Right ventricle myocardium inferior (tissue), 1 donor: ENCODE data around the gene GPX2. TPM values are rescaled to one million over a fixed set of nuclear protein-coding genes. Genes with fewer than 3 reads are reported as not detected.

Experiments
- ATAC-seq: fragments of 200-7000 bp; cut with Tn5 transposase; one replicate; pipeline ENCODE4 v1.9.1; 2020; ENCODE audit warnings: mild to moderate bottlenecking, moderate library complexity
- DNase-seq: peaks from one replicate; pipeline ENCODE4 v3.0.0; 2021; ENCODE audit errors: missing footprints
- intact Hi-C: fragments of 100-400 bp; cut with DNase I; formaldehyde crosslinking; loops from one replicate; pipeline ENCODE4 v1.11.0; 2022
- total RNA-seq: library from RNA; stranded (reverse); fragmentation: NEBNext Ultra II Directional; extraction: Animal tissue kit (Norgen Biotek cat#: 25700); gene quantifications from one replicate; pipeline ENCODE4 v1.2.1, GENCODE V29; 2021
- donor health status: DM: no; HTN: yes; CAD: no; lungs with severe emphysema.

Gene GPX2
- total RNA-seq, 1 donor from 2014 or later, result not detected

DNA sequence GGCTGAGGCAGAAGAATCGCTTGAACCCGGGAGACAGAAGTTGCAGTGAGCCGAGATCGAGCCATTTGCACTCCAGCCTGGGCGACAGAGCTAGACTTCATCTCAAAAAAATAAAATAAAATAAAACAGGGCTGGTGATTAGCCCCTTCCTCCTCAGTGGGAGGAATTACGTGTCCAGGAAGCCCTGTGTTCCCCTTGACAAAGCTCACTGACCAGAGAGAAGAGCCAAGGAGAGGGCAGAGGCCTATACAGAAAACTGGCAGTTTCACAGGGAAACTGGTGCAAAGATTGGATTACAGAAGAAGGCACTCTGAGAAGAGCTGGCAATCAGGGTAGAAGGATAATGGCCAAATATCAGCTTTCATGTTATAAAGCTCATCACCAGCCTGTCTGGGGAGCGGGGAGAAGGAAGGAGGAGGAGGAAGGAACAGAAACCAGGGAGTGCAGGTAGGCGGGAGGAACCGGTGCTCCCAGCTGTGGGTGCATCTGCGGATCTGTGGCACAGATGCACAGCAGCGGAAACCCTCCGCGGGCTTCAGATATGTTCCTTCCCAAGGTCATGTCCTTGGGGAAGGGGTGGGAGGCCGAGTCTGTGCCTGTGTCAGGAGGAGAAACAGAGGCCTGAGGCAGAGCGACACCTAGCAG lies 22.9 kb upstream of the GPX2 start:
- ATAC-seq (no peak), DNase-seq (no peak)
- intact Hi-C loops, result no loop called here

DNA sequence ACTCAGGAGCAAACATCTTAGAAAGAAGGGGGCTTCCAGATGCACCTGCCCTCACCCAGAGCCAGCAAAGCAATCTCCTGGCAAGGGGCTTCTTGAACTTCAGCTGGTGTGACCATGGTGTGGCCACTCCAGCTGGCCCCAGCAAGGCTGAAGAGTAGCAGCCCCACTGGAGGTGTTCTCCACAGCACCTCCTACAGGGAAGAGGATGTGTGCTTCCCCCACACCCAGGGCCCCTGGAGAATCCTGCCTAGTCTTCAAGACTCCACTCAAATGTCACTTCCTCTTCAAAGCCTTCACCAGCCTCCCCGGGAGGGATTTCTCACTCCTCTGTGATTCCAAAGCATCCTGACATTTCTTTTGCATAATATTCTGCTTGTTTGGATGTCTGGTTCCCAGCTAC lies 21.1 kb upstream of the GPX2 start:
- intact Hi-C loops, result no loop called here
- ATAC-seq (no peak), DNase-seq (no peak)

DNA sequence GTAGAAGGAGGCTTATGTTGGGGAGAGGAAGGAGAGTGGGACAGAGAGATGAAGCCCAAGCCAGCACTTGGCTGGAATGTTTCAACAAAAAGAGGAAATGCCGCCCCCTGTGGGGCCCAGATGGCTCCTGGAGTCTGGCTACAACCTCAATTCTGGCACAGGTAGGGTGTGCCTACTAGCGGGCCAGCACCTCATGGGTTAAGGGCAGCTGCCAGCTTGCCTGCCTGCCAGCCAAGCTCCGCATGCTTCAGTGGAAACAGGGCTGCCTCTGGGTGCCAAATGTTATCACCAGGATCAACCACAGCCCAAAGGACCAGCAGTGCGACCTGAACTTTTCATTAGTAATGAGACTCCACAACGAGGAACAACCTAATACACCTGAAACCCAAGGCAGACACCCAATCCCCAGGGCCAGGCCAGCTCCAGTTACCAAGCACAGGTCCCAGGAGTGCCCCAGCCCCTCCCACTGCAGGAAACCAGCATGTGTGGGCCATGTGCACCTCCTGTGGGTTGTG lies 18.3 kb upstream of the GPX2 start:
- DNase-seq (no peak), ATAC-seq (peak; percentile 25)
- intact Hi-C loops, result no loop called here

DNA sequence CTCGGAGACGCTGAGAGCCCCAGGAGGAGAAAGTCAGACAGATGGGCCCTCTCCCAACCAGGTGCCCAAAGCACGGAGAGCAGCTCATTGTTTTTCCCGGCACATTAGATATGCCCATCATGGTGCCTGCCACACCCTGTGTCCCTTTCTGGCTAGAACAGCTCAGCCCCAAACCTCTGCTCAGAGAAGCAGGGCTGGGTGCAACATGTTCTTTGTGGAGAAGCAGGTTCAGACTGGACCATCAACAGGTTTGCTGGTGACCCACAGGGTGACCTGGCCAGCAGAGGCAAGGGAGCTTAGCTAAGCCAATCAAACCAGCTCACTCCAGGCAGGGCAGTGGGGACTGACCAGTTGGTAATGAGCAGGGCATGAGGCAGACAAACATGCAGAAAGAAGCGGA lies 16.2 kb upstream of the GPX2 start:
- DNase-seq (no peak), ATAC-seq (no peak)
- intact Hi-C loops, result no loop called here

DNA sequence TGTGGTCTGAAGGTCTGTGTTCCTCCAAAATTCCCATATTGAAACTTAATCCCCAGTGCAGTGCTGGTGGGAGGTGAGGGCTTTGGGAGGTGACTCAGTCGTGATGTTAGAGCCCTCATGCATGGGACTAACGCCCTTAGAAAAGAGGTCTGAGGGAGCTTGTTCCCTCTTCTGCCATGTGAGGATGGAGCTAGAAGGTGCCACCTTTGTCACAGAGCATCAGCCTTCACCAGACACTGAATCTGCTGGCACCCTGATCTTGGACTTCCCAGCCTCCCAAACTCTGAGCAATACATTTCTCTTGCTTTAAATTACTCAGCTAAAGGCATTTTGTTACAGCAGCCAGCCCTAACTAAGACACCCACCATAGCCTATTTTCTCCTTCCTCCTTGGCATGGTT lies 15.7 kb upstream of the GPX2 start:
- ATAC-seq (no peak), DNase-seq (no peak)
- intact Hi-C loops, result no loop called here

DNA sequence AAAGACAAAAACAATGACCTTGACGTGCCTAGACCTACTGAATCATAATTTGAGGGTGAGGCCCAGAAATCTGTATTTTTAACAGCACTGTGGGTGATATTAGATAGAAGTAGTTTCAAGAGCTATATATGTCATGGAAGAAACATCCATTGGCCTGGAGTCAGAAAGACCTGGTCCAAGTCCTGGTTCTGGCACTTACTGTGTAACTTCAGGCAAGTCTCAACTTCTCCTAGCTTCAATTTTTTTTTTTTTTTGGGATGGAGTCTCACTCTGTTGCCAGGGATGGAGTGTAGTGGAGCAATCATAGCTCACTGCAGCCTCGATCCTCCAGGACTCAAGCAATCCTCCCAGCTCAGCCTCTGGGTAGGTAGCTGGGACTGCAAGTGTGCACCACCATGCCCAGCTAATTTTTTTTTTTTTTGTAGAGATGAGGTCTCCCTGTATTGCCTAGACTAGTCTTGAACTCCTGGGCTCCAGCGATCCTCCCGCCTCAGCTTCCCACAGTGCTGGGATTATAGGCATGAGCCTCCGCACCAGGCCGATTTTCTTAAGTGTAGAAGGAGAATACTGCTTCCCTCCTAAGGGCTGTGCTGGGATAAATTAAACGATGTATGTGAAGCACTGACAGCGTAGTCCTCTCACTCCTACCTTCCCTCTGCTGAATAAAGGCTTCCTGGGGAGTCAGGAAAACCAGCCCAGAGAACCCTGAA lies 14.3 kb upstream of the GPX2 start:
- ATAC-seq (no peak), DNase-seq (no peak)
- intact Hi-C loops, result no loop called here

DNA sequence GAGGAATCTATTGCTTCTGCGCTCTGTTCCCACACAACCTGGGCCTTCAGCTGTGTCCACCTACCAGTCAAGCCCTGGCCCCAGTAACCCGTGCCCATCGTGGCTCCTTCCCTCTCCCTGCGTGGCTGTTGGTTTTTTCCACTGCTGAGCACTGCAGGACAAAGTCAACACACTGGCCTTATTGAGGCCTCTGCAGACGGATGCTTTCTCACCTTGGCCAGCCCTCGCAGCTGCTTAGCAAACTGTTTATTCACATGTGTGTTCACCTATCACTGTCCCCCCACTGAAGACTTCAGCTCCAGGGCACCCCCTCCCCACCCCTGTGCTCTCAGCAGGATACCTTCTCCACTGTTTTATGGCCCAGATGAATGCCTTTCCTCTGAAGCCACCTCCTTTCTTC lies 12.8 kb upstream of the GPX2 start:
- ATAC-seq (no peak), DNase-seq (no peak)
- intact Hi-C loops, result no loop called here

DNA sequence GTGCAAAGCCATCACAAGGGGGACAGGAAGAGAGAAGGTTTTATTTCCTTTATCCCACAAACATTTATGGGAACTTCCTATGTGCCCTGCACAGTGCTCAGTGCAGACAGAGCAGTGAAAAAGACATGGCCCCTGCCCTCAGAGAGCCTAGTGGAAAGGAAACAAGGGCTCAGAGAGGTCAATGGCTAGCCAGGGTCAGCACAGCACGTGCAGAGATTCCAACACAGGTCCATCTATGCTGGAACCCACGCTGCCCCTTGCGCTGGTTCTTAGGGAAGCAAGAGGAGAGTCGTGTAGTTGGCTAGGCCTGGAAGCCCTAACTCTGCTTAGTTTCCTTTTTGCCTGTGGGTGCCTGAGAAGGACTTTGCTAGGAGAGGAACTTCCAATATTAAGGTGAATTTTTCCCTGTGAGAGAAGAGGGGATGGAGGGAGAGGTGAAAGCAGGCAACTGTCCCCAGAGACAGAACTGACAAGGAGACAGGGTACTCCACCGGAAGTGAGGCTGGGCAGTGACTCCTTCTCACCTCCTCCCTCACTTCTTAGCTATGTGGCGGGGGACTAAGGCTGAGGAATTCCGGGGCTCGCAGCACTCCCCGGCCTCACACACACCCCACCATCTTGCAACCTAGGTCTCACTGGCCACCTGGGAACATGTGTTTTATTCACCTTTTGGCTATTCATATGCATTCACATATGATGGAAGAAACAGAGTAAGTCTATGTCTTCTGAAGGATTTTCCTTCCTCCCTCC lies 12.1 kb upstream of the GPX2 start:
- no peak for DNase-seq
- intact Hi-C loops, result no loop called here
- no peak for ATAC-seq

DNA sequence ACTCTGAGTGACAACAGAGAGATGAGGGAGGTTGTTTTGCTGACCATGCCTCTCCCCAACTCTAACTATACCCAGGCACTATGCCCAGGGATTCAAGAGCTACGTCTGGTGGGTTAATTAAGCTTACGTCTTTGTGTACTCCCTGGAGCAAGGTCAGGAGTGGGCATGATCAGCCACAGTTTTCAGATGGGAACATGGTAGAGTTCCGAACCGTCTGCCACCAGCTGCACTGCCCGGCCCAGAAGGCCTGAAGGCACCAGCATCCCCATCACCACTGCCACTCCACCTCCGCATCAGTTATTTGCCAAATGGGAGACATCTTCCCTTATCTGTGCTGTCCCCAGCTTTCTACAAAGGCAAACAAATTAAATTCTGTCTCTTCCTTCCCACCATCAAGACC lies 11.1 kb upstream of the GPX2 start:
- intact Hi-C loops, result no loop called here
- no peak for ATAC-seq
- DNase-seq, result no peak

DNA sequence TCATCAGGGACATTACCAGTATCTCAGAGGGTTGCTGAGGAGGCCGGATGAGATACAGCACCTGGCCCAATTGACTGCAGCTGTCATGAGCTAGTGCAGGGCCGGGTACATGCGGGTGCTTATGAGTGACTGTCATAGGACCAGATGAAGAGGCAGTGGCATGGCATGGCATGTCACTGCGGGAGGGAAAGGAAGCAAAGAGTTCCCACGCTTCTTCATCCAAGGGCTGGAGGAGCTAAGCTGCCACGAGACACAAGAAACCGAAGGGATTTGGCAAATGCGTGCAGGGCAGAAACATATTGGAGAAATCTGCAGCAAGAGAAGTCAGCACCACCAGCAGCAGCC lies 10.7 kb upstream of the GPX2 start:
- ATAC-seq (no peak), DNase-seq (no peak)
- intact Hi-C loops, result no loop called here

DNA sequence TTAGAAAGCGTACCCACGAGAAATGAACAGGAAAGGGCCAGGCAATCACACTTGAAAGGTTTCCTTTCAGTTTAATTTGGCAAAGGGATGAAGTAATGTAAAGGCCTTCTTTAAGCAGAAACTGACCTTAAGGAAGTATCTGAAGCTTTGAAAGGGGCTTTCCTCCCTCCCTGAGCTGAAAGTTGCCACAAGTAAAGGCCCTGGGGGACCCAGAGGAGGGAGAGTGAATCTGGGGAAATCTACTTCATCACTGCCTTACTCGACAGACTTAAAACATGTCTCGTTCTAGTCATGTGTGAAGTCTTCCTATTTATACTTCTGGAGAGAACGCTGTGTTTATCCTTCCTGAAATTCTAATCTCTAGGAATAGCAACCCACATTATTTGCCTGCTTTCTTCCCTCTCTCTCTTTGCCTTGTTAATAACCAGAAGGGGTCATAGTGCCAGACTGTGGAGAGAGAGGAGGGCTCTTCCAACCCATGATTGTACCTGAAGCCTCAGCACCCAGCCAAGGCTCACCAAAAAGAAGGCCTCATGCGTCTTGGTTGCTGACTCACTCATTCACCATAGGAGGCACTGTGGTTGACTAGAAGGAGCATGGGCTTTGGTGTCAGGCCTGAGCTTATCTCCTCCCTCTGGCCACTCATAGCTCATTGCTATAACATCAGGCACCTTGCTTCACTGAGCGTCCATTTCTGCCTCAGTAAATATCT lies 10.2 kb upstream of the GPX2 start:
- DNase-seq (no peak), ATAC-seq (no peak)
- intact Hi-C loops, result no loop called here

DNA sequence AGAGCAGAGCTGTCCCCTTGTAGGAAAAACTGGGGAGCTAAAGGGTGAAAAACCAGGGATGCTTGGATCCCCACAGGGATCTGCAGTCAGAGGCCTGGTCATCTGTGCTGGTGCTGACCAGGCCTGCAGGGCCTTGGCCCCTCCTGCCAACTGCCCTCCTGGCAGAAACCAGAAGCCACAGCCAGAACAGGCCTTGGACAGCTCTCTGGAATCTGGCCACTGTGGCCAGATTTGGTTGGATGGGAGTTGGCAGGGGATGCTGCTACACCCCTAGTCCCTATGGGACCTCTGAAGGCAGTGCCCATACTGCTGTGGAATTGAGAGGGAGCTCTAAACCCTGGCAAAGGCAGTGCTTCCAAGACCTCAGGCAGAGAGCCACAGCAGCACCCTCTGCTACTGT lies 9.2 kb upstream of the GPX2 start:
- DNase-seq (no peak), ATAC-seq (peak; percentile 14)
- intact Hi-C loops, result no loop called here

DNA sequence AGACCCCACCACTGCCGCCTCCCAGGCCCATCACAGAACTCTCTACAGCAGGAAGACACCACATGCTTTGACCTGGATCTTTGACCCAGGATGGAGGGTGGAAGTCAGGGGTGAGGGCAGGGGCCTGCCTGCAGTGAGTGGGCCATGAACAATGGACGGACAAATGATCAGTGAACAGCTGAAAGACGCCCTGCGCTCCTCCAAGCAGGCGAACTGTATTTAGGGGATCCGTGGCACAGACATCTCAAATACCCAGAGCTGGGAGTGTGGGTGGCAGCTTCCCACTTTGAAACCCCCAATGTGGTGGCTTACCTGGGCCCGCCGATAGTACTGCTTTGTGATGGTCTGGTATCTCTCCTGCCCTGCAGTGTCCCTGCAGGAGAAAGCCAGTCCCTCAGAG lies 8.7 kb upstream of the GPX2 start:
- DNase-seq (no peak), ATAC-seq (no peak)
- intact Hi-C loops, result no loop called here

DNA sequence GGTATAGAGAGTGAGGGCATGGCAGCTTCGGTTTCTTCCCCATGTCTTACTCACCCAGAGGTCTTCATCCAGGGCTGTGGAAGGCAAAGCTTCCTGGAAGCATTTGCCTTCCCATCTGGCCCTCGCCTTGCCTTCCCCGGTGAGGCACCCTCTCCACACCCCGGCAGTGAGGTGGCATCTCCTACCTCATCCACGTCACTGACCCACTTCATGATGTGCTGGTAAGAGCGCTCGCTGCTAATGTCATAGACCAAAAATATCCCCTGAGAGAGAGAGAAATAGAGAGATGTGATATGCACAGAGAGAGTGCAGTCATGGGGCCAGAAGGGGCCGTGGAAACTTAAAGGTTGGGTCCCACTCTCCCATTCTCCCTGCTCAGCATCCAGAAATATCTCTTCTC lies 8.3 kb upstream of the GPX2 start:
- ATAC-seq (peak; percentile 85), DNase-seq (no peak)
- intact Hi-C loops, result no loop called here

DNA sequence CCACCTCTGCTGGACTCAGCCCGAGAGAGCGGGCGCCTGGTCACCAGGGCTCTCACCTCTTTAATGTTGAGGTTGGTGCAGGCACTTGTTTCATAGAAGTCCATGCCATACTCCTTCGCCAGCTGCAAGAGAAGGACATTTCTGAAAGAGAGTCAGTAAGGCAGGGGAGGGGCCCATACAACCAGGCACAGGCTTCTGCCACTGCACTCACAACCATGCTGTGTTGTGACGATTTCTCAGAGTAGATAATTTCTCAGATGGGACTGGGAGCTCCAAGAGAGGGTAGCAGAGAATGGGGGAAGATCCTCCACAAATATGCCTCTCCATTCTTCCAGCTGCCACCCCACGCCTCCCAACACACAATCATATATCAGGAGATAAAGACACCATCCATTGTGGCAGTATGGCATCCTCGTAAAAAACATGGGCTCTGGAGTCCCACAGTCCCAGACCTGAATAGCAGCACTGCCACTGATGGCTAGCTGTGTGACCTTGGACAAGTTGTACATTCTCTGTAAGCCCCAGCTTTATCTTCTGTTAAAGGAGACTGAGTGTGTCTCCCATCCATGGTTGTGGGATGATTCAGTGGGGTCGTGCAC lies 6.2 kb upstream of the GPX2 start:
- DNase-seq (no peak), ATAC-seq (no peak)
- intact Hi-C loops, result no loop called here

DNA sequence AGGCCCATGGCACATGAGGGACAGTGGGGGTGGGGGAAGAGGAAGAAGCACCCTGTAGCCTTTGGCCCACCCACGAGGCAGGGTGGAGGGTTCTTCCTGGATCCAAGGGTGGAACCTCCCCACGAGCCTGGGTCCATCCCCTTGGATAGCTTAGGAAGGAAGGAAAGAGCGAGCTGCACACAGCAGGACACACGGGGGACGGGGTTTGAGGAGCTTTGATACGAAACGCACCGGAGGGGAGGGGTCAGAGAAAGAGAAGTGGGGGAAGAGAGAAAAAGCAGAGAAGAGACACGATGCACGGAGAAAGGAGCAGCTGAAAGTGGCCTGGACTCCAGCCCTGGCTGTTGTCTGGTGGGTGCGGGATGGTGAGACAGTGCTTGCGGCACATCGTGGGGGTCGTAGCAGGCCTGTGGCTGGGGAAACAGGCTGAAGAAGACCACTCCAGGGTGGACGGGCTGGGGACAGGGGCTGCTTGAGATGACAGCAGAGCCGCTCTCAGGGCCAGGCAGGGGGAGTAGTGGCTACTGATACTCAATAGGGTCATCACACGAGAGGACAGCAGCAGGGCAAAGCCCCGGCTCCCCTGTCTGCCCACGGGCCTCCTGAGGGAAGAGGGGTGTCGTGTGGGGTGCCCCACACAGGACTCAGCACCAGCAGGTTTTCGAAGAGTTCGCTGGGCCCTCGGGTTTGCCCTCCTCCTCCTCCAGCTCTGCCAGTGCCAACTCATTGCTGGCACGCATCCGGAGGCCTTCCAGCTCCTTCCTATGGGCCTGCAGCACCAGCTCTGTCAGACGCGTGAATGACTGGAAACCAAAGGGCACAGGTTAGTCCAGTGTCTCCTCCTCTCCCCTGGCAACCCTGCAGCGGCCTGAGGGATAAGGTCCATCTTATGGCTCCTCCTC lies 5.4 kb upstream of the GPX2 start:
- intact Hi-C loops, result no loop called here
- DNase-seq (no peak), ATAC-seq (peak; percentile 13)

DNA sequence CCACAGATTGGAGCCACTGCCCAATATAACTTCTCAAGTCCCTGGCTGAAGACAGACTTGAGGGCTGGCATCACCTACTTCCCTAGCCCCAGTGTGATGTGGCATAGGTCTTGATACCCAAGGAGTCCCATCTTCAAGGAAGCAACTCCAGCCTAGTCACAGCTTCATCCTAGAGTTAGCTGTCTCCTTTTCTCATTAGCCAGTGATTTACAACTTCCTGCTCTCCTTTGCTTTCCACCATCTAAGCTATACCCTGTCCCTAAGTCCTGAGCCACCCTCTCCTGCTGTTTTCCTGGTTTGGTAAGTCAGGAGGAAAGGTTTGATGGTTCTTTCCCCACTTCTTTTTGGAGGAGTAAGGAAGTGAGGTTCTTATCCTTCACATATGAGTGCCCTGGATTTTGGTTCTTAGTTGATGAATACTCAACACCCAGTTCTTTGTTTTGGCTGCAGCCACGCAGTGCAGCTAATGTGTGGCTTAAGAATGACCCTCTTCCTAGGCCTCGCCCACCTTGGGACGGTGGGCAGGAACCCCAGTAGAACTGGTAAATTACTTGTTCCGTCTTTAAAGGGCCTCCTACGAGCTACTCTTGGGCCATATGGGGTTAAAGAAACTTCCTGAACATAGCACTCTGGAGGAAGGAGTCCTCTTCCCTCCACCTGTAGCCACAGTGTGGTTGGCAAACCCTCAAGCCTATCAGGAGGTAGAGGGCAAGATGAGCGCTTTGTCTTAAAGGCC lies 3.9 kb upstream of the GPX2 start:
- intact Hi-C loops, result no loop called here
- DNase-seq, result no peak

More for the DNA sequence above, 3.9 kb upstream of the GPX2 start:
- ATAC-seq, result no peak
